Activated naive CD4-positive, alpha-beta T cell treated with anti-CD3 and anti-CD28 coated beads, Interleukin-2, amount 50 U/mL, for 72 hours (primary cell): ENCODE data around the gene OR8G5. TPM values are rescaled to one million over a fixed set of nuclear protein-coding genes. Genes with fewer than 3 reads are reported as not detected.

ENCODE experiments used
- total RNA-seq, 2 donors: library from RNA; stranded (reverse); gene quantifications; one replicate each; pipeline ENCODE4 v1.2.3, GENCODE V29; 2022

The OR8G5 gene
- total RNA-seq, 2 donors from 2014 or later: not detected

Other genes starting within 250 kb of the OR8G5 start
- gene OR10G4, start 243.4 kb upstream of the OR8G5 start, total RNA-seq: not detected
- not detected for gene OR10G9, start 233.4 kb upstream of the OR8G5 start, total RNA-seq
- not detected for gene OR10G8, start 229.6 kb upstream of the OR8G5 start, total RNA-seq
- not detected for gene OR10G7, start 215.1 kb upstream of the OR8G5 start, total RNA-seq
- gene VWA5A, start 140.9 kb upstream of the OR8G5 start, total RNA-seq: 10 to 100 TPM in 1 of 2 donors, 1 to 10 TPM in 1; 7.7 to 13.7 TPM
- gene OR10D3, start 73.0 kb upstream of the OR8G5 start, total RNA-seq: not detected
- gene OR8G1, start 15.3 kb upstream of the OR8G5 start, total RNA-seq: not detected
- gene OR8D1, start 57.6 kb downstream of the OR8G5 start, total RNA-seq: not detected
- not detected for gene OR8D2, start 63.8 kb downstream of the OR8G5 start, total RNA-seq
- gene OR8B2, start 128.1 kb downstream of the OR8G5 start, total RNA-seq: not detected
- not detected for gene OR8B3, start 142.6 kb downstream of the OR8G5 start, total RNA-seq
- gene OR8B4, start 168.5 kb downstream of the OR8G5 start, total RNA-seq: not detected
- gene OR8B8, start 189.3 kb downstream of the OR8G5 start, total RNA-seq: not detected